HEK293 (cell line): ENCODE results near the gene TAS2R19.

ENCODE experiments used
- GLIS1 ChIP-seq: fragments of 450-650 bp; formaldehyde crosslinking; IDR thresholded peaks from 2 replicates; pipeline ENCODE4 v1.5.1; 2016; ENCODE audit warnings: missing biosample characterization, missing genetic modification characterization
- YY1 ChIP-seq: fragments of 450-650 bp; formaldehyde crosslinking; IDR thresholded peaks from 2 replicates; pipeline ENCODE4 v1.5.1; 2018; ENCODE audit warnings: missing biosample characterization, missing genetic modification characterization
- ZNF184 ChIP-seq: fragments of 450-650 bp; IDR thresholded peaks from 2 replicates; pipeline ENCODE4 v1.5.1; 2018; ENCODE audit warnings: missing biosample characterization, mild to moderate bottlenecking, missing genetic modification characterization
- ZNF24 ChIP-seq: fragments of 450-650 bp; formaldehyde crosslinking; IDR thresholded peaks from 2 replicates; pipeline ENCODE4 v1.5.1; 2016; ENCODE audit warnings: missing biosample characterization, missing genetic modification characterization
- ZNF274 ChIP-seq, 2 experiments: fragments of 200-500 bp in 1 of 2; fragments of 450-650 bp in 1 of 2; sonication (Bioruptor generic) in 1 of 2; formaldehyde crosslinking in 1 of 2; IDR thresholded peaks; 2 replicates each; pipeline versions ENCODE4 v1.5.1 to v1.6.1; 2014 to 2016; ENCODE audit warnings: borderline replicate concordance in 1 of 2, inconsistent platforms in 1 of 2, low read length in 1 of 2, missing biosample characterization in 1 of 2, missing genetic modification characterization in 1 of 2
- ZNF624 ChIP-seq: fragments of 450-650 bp; formaldehyde crosslinking; IDR thresholded peaks from 2 replicates; pipeline ENCODE4 v1.5.1; 2017; ENCODE audit warnings: missing biosample characterization, missing genetic modification characterization
- TF ChIP-seq, protein P1 (sequence below): fragments of 450-650 bp; formaldehyde crosslinking; IDR thresholded peaks from 2 replicates; pipeline ENCODE4 v1.5.1; 2017; ENCODE audit warnings: missing biosample characterization, missing genetic modification characterization

GRCh38 chr12:11039171-11039570 is 16.8 kb upstream of the TAS2R19 start:
- TF ChIP-seq GLIS1 (no peak), YY1 (tag by site-specific recombination) (no peak), ZNF274 (IDR thresholded peaks at IDR 0.05; ENCODE audit: low read length) (no peak), ZNF274 (tag by site-specific recombination; IDR thresholded peaks at IDR 0.05; ENCODE audit: borderline replicate concordance) (no peak), ZNF624 (tag by site-specific recombination) (no peak), ZNF184 (tag by site-specific recombination) (no peak), ZNF24 (tag by site-specific recombination) (no peak)
- TF ChIP-seq, protein P1, sequence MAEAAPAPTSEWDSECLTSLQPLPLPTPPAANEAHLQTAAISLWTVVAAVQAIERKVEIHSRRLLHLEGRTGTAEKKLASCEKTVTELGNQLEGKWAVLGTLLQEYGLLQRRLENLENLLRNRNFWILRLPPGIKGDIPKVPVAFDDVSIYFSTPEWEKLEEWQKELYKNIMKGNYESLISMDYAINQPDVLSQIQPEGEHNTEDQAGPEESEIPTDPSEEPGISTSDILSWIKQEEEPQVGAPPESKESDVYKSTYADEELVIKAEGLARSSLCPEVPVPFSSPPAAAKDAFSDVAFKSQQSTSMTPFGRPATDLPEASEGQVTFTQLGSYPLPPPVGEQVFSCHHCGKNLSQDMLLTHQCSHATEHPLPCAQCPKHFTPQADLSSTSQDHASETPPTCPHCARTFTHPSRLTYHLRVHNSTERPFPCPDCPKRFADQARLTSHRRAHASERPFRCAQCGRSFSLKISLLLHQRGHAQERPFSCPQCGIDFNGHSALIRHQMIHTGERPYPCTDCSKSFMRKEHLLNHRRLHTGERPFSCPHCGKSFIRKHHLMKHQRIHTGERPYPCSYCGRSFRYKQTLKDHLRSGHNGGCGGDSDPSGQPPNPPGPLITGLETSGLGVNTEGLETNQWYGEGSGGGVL: no peak
